ENCODE results near the gene TP63. TPM values are rescaled to one million over a fixed set of nuclear protein-coding genes. Genes with fewer than 3 reads are reported as not detected.

Gene TP63
- total RNA-seq, 1 donor from 2014 or later = 1.1 TPM

GRCh38 chr3:189809583-189809982 lies 178.4 kb downstream of the TP63 start:
- H3K4me2 ChIP-seq (ENCODE audit: low read length) = no peak overlapping the region
- no peak for FAIRE-seq
- no peak overlapping the region for H2AFZ ChIP-seq (ENCODE audit: low read depth, low read length)
- H3K9me3 ChIP-seq (ENCODE audit: insufficient read depth, low read depth, low read length) = no peaks in the 10 kb centered on the region
- no peak overlapping the region for H3K4me3 ChIP-seq (ENCODE audit: insufficient read depth, low read depth, low read length)
- H3K9me3 Mint-ChIP-seq (ENCODE audit: unreplicated experiment) = no peaks in the 10 kb centered on the region
- H3K9ac ChIP-seq (ENCODE audit: low read length) = no peak overlapping the region
- peaks cover 4% of the 10 kb centered on the region for H3K4me1 Mint-ChIP-seq (ENCODE audit: low read depth, unreplicated experiment)
- no peaks in the 10 kb centered on the region for H3K36me3 Mint-ChIP-seq (ENCODE audit: low read depth, unreplicated experiment)
- TF ChIP-seq CTCF (IDR thresholded peaks at IDR 0.05; ENCODE audit: insufficient read depth, low read depth, low read length) = no peak
- no peak for TF ChIP-seq EZH2 (IDR thresholded peaks at IDR 0.05; ENCODE audit: insufficient read depth, low read length)
- H4K20me1 ChIP-seq (ENCODE audit: insufficient read depth, low read length) = no peaks in the 10 kb centered on the region
- DNase-seq (ENCODE audit: low read depth) = no peak
- H3K27me3 Mint-ChIP-seq (ENCODE audit: low read depth, unreplicated experiment) = no peaks in the 10 kb centered on the region
- no peak overlapping the region for H3K27ac ChIP-seq (ENCODE audit: low read depth, low read length)
- H3K27ac Mint-ChIP-seq (ENCODE audit: unreplicated experiment) = no peak overlapping the region
- H3K79me2 ChIP-seq (ENCODE audit: insufficient read depth, low read length) = no peaks in the 10 kb centered on the region
- no peaks in the 10 kb centered on the region for H3K27me3 ChIP-seq (ENCODE audit: insufficient read depth, low read length)
- no peaks in the 10 kb centered on the region for H3K4me1 ChIP-seq (ENCODE audit: insufficient read depth, low read length)
- no peaks in the 10 kb centered on the region for H3K36me3 ChIP-seq (ENCODE audit: insufficient read depth, low read length)
- no peak overlapping the region for H3K4me3 Mint-ChIP-seq (ENCODE audit: unreplicated experiment)

GRCh38 chr3:189812806-189813465 lies 181.7 kb downstream of the TP63 start:
- H2AFZ ChIP-seq (ENCODE audit: low read depth, low read length) = no peak overlapping the region
- H3K79me2 ChIP-seq (ENCODE audit: insufficient read depth, low read length) = no peaks in the 10 kb centered on the region
- no peaks in the 10 kb centered on the region for H3K4me1 ChIP-seq (ENCODE audit: insufficient read depth, low read length)
- no peaks in the 10 kb centered on the region for H3K27me3 ChIP-seq (ENCODE audit: insufficient read depth, low read length)
- H3K9me3 Mint-ChIP-seq (ENCODE audit: unreplicated experiment) = no peaks in the 10 kb centered on the region
- H3K27me3 Mint-ChIP-seq (ENCODE audit: low read depth, unreplicated experiment) = no peaks in the 10 kb centered on the region
- FAIRE-seq (no peak), DNase-seq (ENCODE audit: low read depth) (no peak)
- no peaks in the 10 kb centered on the region for H3K36me3 Mint-ChIP-seq (ENCODE audit: low read depth, unreplicated experiment)
- H3K9me3 ChIP-seq (ENCODE audit: insufficient read depth, low read depth, low read length) = no peaks in the 10 kb centered on the region
- H3K4me3 ChIP-seq (ENCODE audit: insufficient read depth, low read depth, low read length) = no peak overlapping the region
- no peak overlapping the region for H3K4me3 Mint-ChIP-seq (ENCODE audit: unreplicated experiment)
- TF ChIP-seq EZH2 (IDR thresholded peaks at IDR 0.05; ENCODE audit: insufficient read depth, low read length) (no peak), CTCF (IDR thresholded peaks at IDR 0.05; ENCODE audit: insufficient read depth, low read depth, low read length) (no peak)
- H3K4me1 Mint-ChIP-seq (ENCODE audit: low read depth, unreplicated experiment) = peaks cover 3% of the 10 kb centered on the region
- no peaks in the 10 kb centered on the region for H4K20me1 ChIP-seq (ENCODE audit: insufficient read depth, low read length)
- H3K27ac Mint-ChIP-seq (ENCODE audit: unreplicated experiment) = no peak overlapping the region
- no peak overlapping the region for H3K9ac ChIP-seq (ENCODE audit: low read length)
- H3K4me2 ChIP-seq (ENCODE audit: low read length) = no peak overlapping the region
- no peak overlapping the region for H3K27ac ChIP-seq (ENCODE audit: low read depth, low read length)
- no peaks in the 10 kb centered on the region for H3K36me3 ChIP-seq (ENCODE audit: insufficient read depth, low read length)

GRCh38 chr3:189813647-189814240 lies 182.6 kb downstream of the TP63 start:
- Mint-ChIP-seq H3K4me3 (ENCODE audit: unreplicated experiment) (no peak overlapping the region), H3K4me1 (ENCODE audit: low read depth, unreplicated experiment) (peaks cover 3% of the 10 kb centered on the region), H3K9me3 (ENCODE audit: unreplicated experiment) (no peaks in the 10 kb centered on the region), H3K27ac (ENCODE audit: unreplicated experiment) (no peak overlapping the region), H3K36me3 (ENCODE audit: low read depth, unreplicated experiment) (no peaks in the 10 kb centered on the region), H3K27me3 (ENCODE audit: low read depth, unreplicated experiment) (no peaks in the 10 kb centered on the region)
- no peaks in the 10 kb centered on the region for H3K9me3 ChIP-seq (ENCODE audit: insufficient read depth, low read depth, low read length)
- H3K36me3 ChIP-seq (ENCODE audit: insufficient read depth, low read length) = no peaks in the 10 kb centered on the region
- no peak overlapping the region for H3K4me2 ChIP-seq (ENCODE audit: low read length)
- TF ChIP-seq EZH2 (IDR thresholded peaks at IDR 0.05; ENCODE audit: insufficient read depth, low read length) (no peak), CTCF (IDR thresholded peaks at IDR 0.05; ENCODE audit: insufficient read depth, low read depth, low read length) (no peak)
- H2AFZ ChIP-seq (ENCODE audit: low read depth, low read length) = no peak overlapping the region
- no peaks in the 10 kb centered on the region for H4K20me1 ChIP-seq (ENCODE audit: insufficient read depth, low read length)
- no peaks in the 10 kb centered on the region for H3K79me2 ChIP-seq (ENCODE audit: insufficient read depth, low read length)
- DNase-seq (ENCODE audit: low read depth) (no peak), FAIRE-seq (no peak)
- no peak overlapping the region for H3K9ac ChIP-seq (ENCODE audit: low read length)
- no peak overlapping the region for H3K27ac ChIP-seq (ENCODE audit: low read depth, low read length)
- H3K4me3 ChIP-seq (ENCODE audit: insufficient read depth, low read depth, low read length) = no peak overlapping the region
- H3K27me3 ChIP-seq (ENCODE audit: insufficient read depth, low read length) = no peaks in the 10 kb centered on the region
- H3K4me1 ChIP-seq (ENCODE audit: insufficient read depth, low read length) = no peaks in the 10 kb centered on the region

Measured in astrocyte (in vitro differentiated cells and primary cell).